GM21447 (cell line): ENCODE data around the gene DMBX1.
A peak's percentile ranks its signal among the peaks of the same experiment; 100 is the strongest.

Experiments
- ATAC-seq: cut with Tn5 transposase; IDR thresholded peaks from one replicate; pipeline ENCODE4 v1.9.1; 2021; ENCODE audit not compliant: unreplicated experiment

Gene DMBX1

DNA sequence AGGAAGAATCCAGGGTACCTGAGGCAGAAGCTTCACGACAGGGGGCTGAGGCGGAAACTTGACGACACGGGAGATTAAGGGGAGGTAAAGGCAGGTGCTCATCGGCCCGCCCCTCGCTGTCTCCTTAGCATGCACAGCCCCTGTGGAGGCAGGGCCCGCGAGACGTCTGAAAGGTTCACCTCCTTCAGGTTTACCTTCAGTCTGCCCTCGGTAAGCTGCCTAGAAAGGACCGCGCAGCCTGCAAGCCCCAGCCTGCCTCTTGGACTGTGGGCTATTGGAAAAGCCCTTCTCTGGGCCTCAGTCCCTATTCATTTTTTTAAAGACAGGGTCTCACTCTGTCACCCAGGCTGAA, 33.3 kb downstream of the DMBX1 start:
- no peak for ATAC-seq

GRCh38 chr1:46523496-46524353, 34.1 kb downstream of the DMBX1 start:
- no peak for ATAC-seq

DNA sequence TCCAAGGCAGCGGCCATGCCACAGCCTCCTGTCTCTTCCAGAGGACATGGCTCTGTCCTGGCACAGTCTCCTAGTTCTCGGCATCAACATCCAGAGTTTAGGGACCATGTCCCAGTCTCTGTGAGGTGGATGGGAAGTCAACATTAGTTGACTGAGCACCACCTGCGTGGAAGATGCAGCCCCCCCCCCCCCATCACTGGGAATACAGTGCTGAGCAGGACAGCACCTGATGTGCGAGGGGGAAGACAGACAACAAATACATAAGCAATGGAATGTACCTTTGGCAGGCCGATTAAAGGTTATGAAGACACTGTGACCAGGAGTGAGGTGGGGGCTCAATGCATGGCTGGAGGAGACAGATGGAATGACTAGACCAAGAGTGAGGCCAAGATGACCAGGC, 35.2 kb downstream of the DMBX1 start:
- no peak for ATAC-seq

DNA sequence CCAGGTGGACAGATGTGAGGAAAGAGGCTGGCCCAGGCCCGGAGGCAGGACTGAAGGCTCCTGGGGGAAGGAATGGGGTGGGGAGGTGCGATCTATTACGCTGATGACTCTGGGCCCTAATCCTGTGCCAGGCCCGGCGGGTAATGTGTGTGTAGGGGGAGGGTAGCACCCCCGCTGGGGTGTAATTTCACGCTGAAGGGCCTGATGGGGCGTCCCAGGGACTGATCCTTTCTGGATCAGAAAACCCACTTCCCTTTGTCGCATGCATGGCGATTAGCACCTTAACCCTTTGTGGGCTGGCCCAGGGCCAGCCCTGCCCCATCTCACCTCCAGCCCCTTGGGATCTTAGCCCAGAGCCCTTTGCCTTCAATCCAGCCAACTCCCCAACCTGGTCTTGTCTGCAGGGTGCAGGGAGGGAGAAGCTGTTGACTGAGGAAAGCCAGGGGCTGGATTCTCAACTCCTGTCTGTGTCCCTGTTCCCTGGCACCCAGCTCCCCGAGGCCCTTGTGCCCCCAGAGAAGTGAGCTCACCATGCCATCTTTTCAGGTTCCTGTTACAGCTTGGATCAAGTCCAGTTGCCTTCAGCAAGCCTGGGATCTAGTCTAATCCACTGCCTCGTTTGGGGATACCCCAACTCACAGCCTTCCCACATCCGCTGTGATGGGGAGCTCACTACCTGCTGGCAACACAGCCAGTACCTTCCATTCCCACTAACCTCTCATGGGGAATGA, 35.8 kb downstream of the DMBX1 start:
- no peak for ATAC-seq

- ATAC-seq, result no peak
Measured at GRCh38 chr1:46526013-46526690, 36.5 kb downstream of the DMBX1 start.

DNA sequence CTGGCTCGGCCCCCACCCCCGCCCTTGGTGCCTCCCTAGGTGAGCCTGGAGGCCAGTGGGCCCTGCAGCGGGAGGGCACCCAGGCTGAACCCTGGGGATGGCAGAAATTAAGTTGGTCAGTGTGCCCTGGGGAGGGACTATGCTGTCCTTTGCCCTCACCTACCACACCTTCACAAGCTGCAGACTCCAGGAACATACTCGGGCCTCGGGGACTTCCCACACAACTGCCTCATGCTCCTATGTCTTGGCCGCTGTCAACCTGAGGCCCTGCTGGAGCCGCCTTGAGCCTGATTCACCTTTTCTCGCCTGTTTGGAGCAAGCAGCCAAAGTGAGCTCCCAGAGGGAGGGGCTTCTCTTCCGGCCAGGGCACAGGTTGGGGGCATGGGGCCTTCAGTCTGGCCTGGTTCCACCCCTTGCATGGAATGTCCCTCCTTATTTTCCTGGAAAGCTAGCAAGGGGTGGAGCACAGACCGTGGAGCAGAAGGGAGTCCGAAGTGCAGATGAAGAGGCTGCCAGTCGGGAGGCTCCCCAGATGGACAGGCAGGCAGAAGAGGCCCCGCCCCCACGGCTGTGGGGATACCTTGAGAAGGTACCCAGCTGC, 37.2 kb downstream of the DMBX1 start:
- no peak for ATAC-seq

GRCh38 chr1:46527474-46528296, 38.0 kb downstream of the DMBX1 start:
- ATAC-seq, result peak; percentile 75

- ATAC-seq, result no peak
Measured at GRCh38 chr1:46528297-46528955, 38.8 kb downstream of the DMBX1 start.

GRCh38 chr1:46529031-46529630, 39.5 kb downstream of the DMBX1 start:
- no peak for ATAC-seq

- no peak for ATAC-seq
Measured at GRCh38 chr1:46530311-46530710, 40.7 kb downstream of the DMBX1 start.

GRCh38 chr1:46530791-46531409, 41.3 kb downstream of the DMBX1 start:
- no peak for ATAC-seq

GRCh38 chr1:46532095-46532494, 42.5 kb downstream of the DMBX1 start:
- ATAC-seq, result no peak

DNA sequence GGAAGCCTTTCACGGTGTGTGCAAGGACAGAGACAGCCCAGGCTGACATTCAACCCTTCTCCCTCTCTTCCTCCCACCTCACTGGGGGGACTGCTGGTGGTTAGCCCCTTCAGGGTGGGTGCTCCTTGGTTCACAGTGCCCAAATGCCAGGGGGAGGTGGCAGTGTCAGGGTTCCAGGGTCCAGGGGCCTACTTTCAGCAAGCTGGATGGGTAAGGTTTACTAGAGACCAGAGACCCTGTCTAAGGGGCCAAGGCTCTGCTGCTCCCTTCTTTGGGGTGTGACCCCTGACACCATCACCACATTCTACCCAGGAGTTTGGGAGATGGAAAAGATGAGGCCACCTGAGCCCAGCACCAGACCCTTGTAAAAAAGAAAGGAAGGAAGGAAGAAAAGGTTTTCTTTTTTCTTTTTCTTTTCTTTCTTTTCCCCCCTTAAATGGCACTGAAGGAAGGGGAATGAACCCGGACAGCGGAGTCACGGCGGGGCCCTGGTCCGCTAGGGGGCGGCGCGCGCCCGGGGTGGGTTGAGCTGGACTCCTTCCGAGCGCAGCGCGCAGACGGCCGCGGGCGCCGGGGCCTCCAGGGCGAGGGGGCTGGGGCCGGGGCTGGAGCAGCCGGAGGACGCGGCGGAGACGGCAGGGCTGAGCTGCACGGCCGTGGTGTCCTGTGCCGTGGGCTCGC, 43.0 kb downstream of the DMBX1 start:
- ATAC-seq, result no peak

DNA sequence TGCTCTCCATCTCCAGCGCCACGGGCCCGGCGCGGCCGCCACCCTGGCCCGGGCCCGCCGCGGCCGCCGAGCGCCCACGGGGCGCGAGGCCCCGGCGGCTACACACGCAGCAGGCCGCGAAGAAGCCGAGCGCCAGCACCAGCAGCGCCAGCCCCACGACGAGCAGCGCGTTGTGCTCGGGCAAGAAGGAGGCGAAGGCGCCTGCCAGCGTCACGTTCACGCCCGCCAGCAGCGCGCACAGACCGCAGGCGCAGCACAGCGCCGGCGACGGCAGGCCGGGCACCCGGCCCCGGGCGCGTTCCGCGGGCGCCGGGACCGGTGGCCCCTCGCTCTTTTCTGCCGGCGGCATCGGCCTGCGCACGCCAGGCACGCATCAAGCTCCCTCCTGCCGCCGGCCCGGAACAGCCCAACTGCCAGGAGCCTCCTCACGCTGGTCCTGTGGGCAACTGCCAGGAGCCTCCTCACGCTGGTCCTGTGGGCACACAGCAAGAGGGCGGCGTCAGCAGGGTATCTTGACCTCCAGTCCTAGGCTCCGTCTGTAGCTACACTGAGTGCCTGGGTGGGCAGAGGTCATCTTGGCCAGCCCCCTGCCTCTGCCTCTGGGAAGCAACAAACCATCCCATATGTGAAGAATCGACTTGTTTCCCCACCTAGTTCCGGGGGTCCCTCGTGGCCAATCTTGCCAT, 43.7 kb downstream of the DMBX1 start:
- ATAC-seq, result no peak

- ATAC-seq, result no peak
Measured at GRCh38 chr1:46535063-46535462, 45.4 kb downstream of the DMBX1 start.

DNA sequence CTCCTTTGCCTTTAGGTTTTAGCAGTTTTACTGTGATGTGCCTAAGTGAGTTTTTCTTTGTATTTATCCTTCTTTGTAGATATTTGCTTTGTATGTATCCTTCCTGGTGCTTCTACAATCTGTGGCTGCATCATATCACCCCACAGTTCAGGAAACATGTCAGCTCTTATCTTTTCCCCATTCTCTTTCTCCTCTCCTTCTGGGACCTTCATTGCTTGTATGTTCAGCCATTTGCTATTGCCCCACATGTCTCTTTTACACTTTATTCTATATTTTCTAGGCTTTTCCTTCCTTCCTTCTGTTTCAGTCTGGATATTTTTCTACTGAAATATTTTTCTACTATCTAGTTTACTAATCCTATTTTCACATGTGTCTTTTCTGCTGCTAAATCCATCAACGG, 46.9 kb downstream of the DMBX1 start:
- no peak for ATAC-seq

DNA sequence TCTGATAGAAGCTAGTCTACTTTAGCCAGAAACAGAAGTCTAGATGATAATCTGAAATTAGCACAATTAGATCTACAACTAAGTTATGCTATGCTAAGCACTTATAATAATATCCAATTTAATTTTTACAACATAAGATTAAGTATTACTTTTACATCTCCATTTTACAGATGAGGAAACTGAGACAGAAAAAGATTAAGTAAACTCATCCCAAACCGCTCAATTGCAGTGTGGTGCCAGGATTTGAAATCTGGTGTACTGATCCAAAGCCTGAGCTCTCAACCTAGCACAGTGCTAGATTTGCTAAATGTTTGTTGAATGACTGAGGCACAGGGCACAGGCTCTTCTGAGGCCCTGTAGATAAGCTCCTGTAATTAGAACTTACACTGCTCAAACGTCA, 48.0 kb downstream of the DMBX1 start:
- no peak for ATAC-seq

- ATAC-seq, result no peak
Measured at GRCh38 chr1:46538147-46538546, 48.5 kb downstream of the DMBX1 start.
